Stimulated activated CD4-positive, alpha-beta T cell treated with anti-CD3 and anti-CD28 coated beads, Interleukin-12 subunit alpha, Interleukin-12 subunit beta, amount 100 ng/mL, for 48 hours (primary cell): ENCODE measurements around the gene GLG1.
"Not testable (repeated sequence)": the region's sequence is repeated elsewhere in the genome, so short reads cannot be mapped to it uniquely, and the experiment has no call there.

ENCODE experiments used
- DNase-seq, 3 donors: peaks; one replicate each; pipeline ENCODE4 v3.0.0-alpha.2; 2020; ENCODE audit warnings: low read depth in 2 of 3, low spot score in 1 of 3

GLG1 gene

GRCh38 chr16:74450967-74451760 lies 155.8 kb downstream of the GLG1 start:
- no peak for DNase-seq

- no peak for DNase-seq
These were observed 156.7 kb downstream of the GLG1 start for GRCh38 chr16:74450236-74450635.

- no peak for DNase-seq
These were observed 157.4 kb downstream of the GLG1 start for GRCh38 chr16:74449470-74449869.

GRCh38 chr16:74448990-74449389 lies 157.9 kb downstream of the GLG1 start:
- DNase-seq: no peak

- DNase-seq: no peak
These were observed 159.3 kb downstream of the GLG1 start for GRCh38 chr16:74447578-74447977.

- no peak for DNase-seq
These were observed 160.0 kb downstream of the GLG1 start for GRCh38 chr16:74446866-74447265.

GRCh38 chr16:74443624-74444346 lies 163.1 kb downstream of the GLG1 start:
- DNase-seq: not testable (repeated sequence)

- no peak for DNase-seq
These were observed 167.2 kb downstream of the GLG1 start for GRCh38 chr16:74439685-74440084.

- DNase-seq: no peak
These were observed 168.4 kb downstream of the GLG1 start for GRCh38 chr16:74438492-74438979.

- DNase-seq: no peak
These were observed 175.4 kb downstream of the GLG1 start for GRCh38 chr16:74431516-74431915.

- DNase-seq: peak; percentile 37 to 42 (median 40)
These were observed 176.7 kb downstream of the GLG1 start for GRCh38 chr16:74430036-74430712.

GRCh38 chr16:74428493-74428892 lies 178.4 kb downstream of the GLG1 start:
- DNase-seq: not testable (repeated sequence)

- not testable (repeated sequence) for DNase-seq
These were observed 181.2 kb downstream of the GLG1 start for GRCh38 chr16:74425751-74426150.

- not testable (repeated sequence) for DNase-seq
These were observed 183.2 kb downstream of the GLG1 start for GRCh38 chr16:74423721-74424120.

GRCh38 chr16:74422086-74422485 lies 184.8 kb downstream of the GLG1 start:
- not testable (repeated sequence) for DNase-seq

GRCh38 chr16:74421482-74421785 lies 185.5 kb downstream of the GLG1 start:
- DNase-seq: not testable (repeated sequence)

GRCh38 chr16:74420612-74421481 lies 186.1 kb downstream of the GLG1 start, which contains the start of gene CLEC18B:
CLEC18B (minus strand) TSS chr16:74421478; CDS start chr16:74421270, 208 bp downstream.
- not testable (repeated sequence) for DNase-seq

- not testable (repeated sequence) for DNase-seq
These were observed 187.1 kb downstream of the GLG1 start for GRCh38 chr16:74419811-74420210.

GRCh38 chr16:74417897-74418296 lies 189.0 kb downstream of the GLG1 start:
- DNase-seq: not testable (repeated sequence)

GRCh38 chr16:74413920-74414319 lies 193.0 kb downstream of the GLG1 start:
- DNase-seq: not testable (repeated sequence)

- not testable (repeated sequence) for DNase-seq
These were observed 193.4 kb downstream of the GLG1 start for GRCh38 chr16:74413485-74413884.
